ENCODE measurements around the gene CENPVL2.

- TF ChIP-seq POLR2AphosphoS5 (IDR thresholded peaks at IDR 0.05) = no peak
- TF ChIP-seq CTCF (IDR thresholded peaks at IDR 0.05) = no peak
- no peak for TF ChIP-seq EP300 (IDR thresholded peaks at IDR 0.05)
Observed at GRCh38 chrX:51694254-51694653, 11.6 kb upstream of the CENPVL2 start.

Measured in suprapubic skin (tissue), 4 donors.